Upper lobe of left lung (tissue), 4 donors: ENCODE data around the gene ECPAS.

Source experiments
- EP300 ChIP-seq, 4 donors: sonication (generic); formaldehyde crosslinking; IDR thresholded peaks; one replicate each; pipeline ENCODE4 v1.5.1; 2017; ENCODE audit warnings: antibody characterized with exemption in 4 of 4, control low read depth in 2 of 4
- POLR2A ChIP-seq, 4 donors: fragments of 450-650 bp; IDR thresholded peaks; one replicate each; pipeline ENCODE4 v1.5.1; 2016 to 2017; ENCODE audit warnings: antibody characterized with exemption in 4 of 4, mild to moderate bottlenecking in 2 of 4
- TF ChIP-seq, protein P1 (sequence below), 6 experiments: fragments of 450-650 bp in 4 of 6; fragments of 200-600 bp in 2 of 6; sonication (generic) in 2 of 6; IDR thresholded peaks; one replicate each; pipeline ENCODE4 v1.5.1; 2016 to 2019; ENCODE audit warnings: antibody characterized with exemption in 6 of 6

DNA sequence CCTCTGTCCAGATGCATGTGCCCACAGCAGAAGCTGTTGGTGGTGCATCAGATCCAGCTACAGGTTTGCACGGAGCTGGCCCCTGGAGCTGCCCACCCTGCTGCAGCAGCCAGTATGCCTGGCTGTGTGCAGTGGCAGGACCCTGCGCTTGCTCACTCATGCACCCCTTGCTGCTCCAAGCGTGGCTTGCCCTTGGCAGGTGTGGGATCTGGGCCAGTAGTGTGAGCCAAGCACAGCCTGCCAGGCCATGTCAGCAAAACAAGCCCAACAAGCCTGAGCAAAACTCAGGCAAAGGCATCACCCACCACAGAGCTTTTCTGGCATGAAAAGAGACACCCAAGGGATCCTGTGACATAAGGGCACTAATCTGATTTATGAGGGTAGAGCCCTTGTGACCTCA lies 18.3 kb upstream of the ECPAS start:
- TF ChIP-seq, protein P1, sequence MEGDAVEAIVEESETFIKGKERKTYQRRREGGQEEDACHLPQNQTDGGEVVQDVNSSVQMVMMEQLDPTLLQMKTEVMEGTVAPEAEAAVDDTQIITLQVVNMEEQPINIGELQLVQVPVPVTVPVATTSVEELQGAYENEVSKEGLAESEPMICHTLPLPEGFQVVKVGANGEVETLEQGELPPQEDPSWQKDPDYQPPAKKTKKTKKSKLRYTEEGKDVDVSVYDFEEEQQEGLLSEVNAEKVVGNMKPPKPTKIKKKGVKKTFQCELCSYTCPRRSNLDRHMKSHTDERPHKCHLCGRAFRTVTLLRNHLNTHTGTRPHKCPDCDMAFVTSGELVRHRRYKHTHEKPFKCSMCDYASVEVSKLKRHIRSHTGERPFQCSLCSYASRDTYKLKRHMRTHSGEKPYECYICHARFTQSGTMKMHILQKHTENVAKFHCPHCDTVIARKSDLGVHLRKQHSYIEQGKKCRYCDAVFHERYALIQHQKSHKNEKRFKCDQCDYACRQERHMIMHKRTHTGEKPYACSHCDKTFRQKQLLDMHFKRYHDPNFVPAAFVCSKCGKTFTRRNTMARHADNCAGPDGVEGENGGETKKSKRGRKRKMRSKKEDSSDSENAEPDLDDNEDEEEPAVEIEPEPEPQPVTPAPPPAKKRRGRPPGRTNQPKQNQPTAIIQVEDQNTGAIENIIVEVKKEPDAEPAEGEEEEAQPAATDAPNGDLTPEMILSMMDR (IDR thresholded peaks at IDR 0.05) = no peak
- no peak for TF ChIP-seq POLR2A (IDR thresholded peaks at IDR 0.05)
- TF ChIP-seq EP300 (IDR thresholded peaks at IDR 0.05) = no peak
